ENCODE data around the gene CTAG1B. TPM values are rescaled to one million over a fixed set of nuclear protein-coding genes. Genes with fewer than 3 reads are reported as not detected.
"Not testable (repeated sequence)": the region's sequence is repeated elsewhere in the genome, so short reads cannot be mapped to it uniquely, and the experiment has no call there.

The CTAG1B gene
- polyA plus RNA-seq, 10 donors: not detected

DNA sequence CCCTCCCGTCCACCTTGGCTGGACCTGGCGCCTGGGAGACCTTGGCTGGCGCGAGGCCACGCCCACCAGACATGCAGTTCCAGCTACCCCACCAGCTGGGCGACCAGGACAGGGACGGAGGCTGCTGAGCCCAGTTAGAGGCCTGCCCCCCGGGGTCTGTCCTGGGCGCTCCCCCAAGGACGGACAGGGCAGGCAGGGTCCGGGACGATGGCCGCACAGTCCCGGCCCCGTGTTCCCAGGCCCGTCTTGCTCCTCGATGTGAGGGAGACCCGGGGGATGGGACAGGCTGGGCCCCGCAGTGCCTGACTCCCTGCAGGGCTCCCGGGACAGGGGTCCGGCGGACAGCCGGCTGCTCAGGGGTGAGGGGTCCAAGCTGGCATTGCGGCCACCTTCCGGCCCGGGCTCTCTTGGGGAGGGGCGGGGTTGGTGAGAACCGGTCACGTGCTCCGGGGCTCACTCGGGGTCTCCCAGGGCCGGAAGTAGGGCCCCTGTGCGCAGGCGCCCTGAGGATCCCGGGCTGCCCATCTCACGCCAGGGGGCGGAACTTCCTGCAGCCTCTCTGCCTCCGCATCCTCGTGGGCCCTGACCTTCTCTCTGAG lies 34.4 kb downstream of the CTAG1B start, which contains the start of gene CTAG1A:
Gene CTAG1A (plus strand): TSS at position 549 of the 599 bp plus-strand sequence. CDS start 74 bp downstream, outside the sequence.
- not testable (repeated sequence) for DNase-seq

DNA sequence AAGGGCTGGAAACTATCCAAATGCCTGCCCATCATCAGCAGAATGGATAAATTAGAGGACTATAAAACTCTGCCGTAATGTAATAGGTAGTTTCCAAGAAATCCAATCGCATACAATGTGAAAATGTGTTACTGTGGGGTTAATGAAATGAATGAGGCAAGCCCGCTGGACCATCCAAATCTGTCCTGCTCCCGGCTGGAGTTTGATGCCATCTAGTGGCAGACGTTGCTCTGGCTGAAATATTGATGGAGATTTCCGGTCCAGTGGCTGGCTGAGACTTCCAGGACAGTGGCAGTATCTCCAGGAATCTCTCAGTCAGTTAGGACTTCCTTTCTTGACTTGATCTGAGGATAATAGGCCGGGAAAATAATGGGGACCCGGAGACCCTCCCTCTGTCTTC lies 36.1 kb downstream of the CTAG1B start:
- not testable (repeated sequence) for DNase-seq

DNA sequence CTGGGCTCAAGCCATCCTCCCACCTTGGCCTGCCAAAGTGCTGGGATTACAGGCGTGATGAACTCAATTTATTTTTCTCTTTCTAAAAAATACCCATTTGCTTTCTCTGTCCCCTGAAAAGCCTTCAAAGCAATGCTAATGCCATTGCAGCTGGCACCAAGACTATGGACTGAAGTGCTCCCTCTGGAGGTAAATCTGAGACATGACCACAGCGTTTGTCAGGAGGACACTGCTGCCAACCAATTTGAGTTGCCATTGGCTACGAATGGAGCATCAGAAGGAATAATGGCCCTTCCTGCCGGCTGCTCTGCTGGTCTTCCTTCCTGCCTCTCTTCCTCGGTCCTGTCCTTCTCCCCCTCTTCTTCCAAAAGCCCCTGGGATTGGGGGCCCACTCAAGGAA lies 44.0 kb downstream of the CTAG1B start:
- DNase-seq: not testable (repeated sequence)

DNA sequence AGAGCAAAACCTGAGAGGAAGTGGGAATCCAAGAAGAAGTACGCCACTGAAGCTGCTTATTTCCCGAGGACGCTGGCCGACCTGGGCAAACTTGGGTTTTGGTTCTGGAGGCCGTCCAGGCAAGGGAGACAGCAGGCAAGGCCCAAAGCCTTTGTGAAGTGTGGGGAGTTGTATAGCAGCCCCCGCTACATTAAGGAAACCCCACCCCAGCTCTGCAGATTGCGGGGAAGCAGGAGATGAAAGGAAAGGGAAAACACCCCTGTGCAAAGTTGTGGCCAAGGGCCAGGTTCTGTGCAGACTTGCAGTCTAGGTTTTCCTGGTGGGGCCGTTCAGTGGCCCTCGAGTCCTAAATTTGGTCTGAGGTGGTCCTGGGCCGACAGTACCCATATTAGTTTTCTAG lies 46.0 kb downstream of the CTAG1B start:
- not testable (repeated sequence) for DNase-seq

DNA sequence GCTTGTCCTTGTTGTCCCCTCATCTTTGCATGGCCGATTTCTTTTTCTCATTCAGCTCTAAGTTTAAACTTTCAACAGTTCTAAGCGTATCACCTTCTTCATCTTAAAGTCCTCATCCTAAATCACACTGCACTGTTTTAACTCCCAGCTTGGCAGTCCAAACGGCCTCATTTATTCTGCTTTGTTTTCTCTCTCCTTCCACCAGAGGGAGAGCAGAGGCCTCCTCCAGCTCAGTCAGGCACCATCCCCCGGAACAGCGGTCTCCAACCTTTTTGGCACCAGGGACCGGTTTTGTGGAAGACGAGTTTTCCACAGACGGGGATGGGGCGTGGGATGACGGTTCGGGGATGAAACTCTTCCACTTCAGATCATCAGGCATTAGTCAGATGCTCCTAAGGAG lies 48.7 kb downstream of the CTAG1B start:
- DNase-seq: not testable (repeated sequence)

Other genes with a start within 250 kb of the CTAG1B start
- 100 to 1,000 TPM; 198 to 402 (median 274) TPM for gene FLNA, start 244.6 kb downstream of the CTAG1B start, polyA plus RNA-seq (ENCODE audit: insufficient read length in 10 of 10)
- 10 to 100 TPM; 39.6 to 54.1 (median 46.9) TPM for gene EMD, start 240.0 kb downstream of the CTAG1B start, polyA plus RNA-seq (ENCODE audit: insufficient read length in 10 of 10)
- 1,000 to 10,000 TPM; 4,675 to 6,417 (median 5,723) TPM for gene RPL10, start 220.9 kb downstream of the CTAG1B start, polyA plus RNA-seq (ENCODE audit: insufficient read length in 10 of 10)
- 10 to 100 TPM; 15.0 to 37.2 (median 32.3) TPM for gene DNASE1L1, start 210.0 kb downstream of the CTAG1B start, polyA plus RNA-seq (ENCODE audit: insufficient read length in 10 of 10)
- 10 to 100 TPM; 15.5 to 38.3 (median 25.9) TPM for gene TAFAZZIN, start 207.7 kb downstream of the CTAG1B start, polyA plus RNA-seq (ENCODE audit: insufficient read length in 10 of 10)
- 10 to 100 TPM; 52.3 to 72.3 (median 59.8) TPM for gene ATP6AP1, start 190.6 kb downstream of the CTAG1B start, polyA plus RNA-seq (ENCODE audit: insufficient read length in 10 of 10)
- 100 to 1,000 TPM in 1 of 10 donors, 10 to 100 TPM in 9; 71.8 to 116 (median 84.7) TPM for gene GDI1, start 182.1 kb downstream of the CTAG1B start, polyA plus RNA-seq (ENCODE audit: insufficient read length in 10 of 10)
- gene FAM50A, start 175.1 kb downstream of the CTAG1B start, polyA plus RNA-seq (ENCODE audit: insufficient read length in 10 of 10): 10 to 100 TPM; 48.1 to 69.6 (median 57.6) TPM
- gene PLXNA3, start 161.0 kb downstream of the CTAG1B start, polyA plus RNA-seq (ENCODE audit: insufficient read length in 10 of 10): 10 to 100 TPM; 29.4 to 55.6 (median 33.2) TPM
- 10 to 100 TPM in 7 of 10 donors, 1 to 10 TPM in 3; 8.4 to 16.6 (median 11.3) TPM for gene LAGE3, start 140.0 kb downstream of the CTAG1B start, polyA plus RNA-seq (ENCODE audit: insufficient read length in 10 of 10)
- 10 to 100 TPM; 18.4 to 29.0 (median 23.5) TPM for gene UBL4A, start 132.7 kb downstream of the CTAG1B start, polyA plus RNA-seq (ENCODE audit: insufficient read length in 10 of 10)
- 10 to 100 TPM in 8 of 10 donors, 1 to 10 TPM in 2; 9.1 to 17.4 (median 12.2) TPM for gene SLC10A3, start 128.7 kb downstream of the CTAG1B start, polyA plus RNA-seq (ENCODE audit: insufficient read length in 10 of 10)
- gene FAM3A, start 103.0 kb downstream of the CTAG1B start, polyA plus RNA-seq (ENCODE audit: insufficient read length in 10 of 10): 10 to 100 TPM; 21.6 to 33.9 (median 26.2) TPM
- 10 to 100 TPM; 10.0 to 17.7 (median 13.1) TPM for gene G6PD, start 72.4 kb downstream of the CTAG1B start, polyA plus RNA-seq (ENCODE audit: insufficient read length in 10 of 10)
- 10 to 100 TPM; 11.0 to 14.2 (median 12.9) TPM for gene IKBKG, start 71.7 kb downstream of the CTAG1B start, polyA plus RNA-seq (ENCODE audit: insufficient read length in 10 of 10)
- not detected for gene CTAG1A, start 34.1 kb downstream of the CTAG1B start, polyA plus RNA-seq (ENCODE audit: insufficient read length in 10 of 10)
- gene CTAG2, start 34.3 kb upstream of the CTAG1B start, polyA plus RNA-seq (ENCODE audit: insufficient read length in 10 of 10): not detected
- gene GAB3, start 131.8 kb upstream of the CTAG1B start, polyA plus RNA-seq (ENCODE audit: insufficient read length in 10 of 10): 10 to 100 TPM in 1 of 10 donors, 1 to 10 TPM in 9; 3.2 to 11.3 (median 5.8) TPM
- 10 to 100 TPM; 29.8 to 46.1 (median 38.4) TPM for gene DKC1, start 143.6 kb upstream of the CTAG1B start, polyA plus RNA-seq (ENCODE audit: insufficient read length in 10 of 10)
- gene MPP1, start 186.2 kb upstream of the CTAG1B start, polyA plus RNA-seq (ENCODE audit: insufficient read length in 10 of 10): 10 to 100 TPM; 14.6 to 36.4 (median 20.3) TPM
- gene SMIM9, start 215.4 kb upstream of the CTAG1B start, polyA plus RNA-seq (ENCODE audit: insufficient read length in 10 of 10): not detected